Measurements from ENCODE around the gene BCR.

Gene BCR

DNA sequence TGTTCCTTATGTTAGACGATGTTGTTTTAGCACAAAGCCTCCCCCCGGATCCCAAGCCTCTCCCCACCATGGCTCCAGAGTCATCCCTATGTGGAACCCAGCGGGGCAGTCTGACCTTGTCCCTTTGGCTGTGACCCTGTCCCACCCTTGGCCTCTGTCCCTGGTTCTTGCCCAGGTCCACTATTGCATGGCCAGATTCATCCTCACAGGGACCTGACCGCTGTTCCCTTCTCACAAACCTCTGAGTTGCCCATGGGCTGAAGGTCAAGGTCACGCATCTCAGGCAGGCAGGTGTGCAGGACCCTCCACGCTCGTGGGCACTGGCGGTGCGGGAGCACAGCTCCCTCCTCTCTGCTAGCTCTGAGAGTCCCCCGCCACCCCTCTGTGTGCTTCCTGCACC is 39.0 kb downstream of the BCR start:
- TF ChIP-seq, protein P1, sequence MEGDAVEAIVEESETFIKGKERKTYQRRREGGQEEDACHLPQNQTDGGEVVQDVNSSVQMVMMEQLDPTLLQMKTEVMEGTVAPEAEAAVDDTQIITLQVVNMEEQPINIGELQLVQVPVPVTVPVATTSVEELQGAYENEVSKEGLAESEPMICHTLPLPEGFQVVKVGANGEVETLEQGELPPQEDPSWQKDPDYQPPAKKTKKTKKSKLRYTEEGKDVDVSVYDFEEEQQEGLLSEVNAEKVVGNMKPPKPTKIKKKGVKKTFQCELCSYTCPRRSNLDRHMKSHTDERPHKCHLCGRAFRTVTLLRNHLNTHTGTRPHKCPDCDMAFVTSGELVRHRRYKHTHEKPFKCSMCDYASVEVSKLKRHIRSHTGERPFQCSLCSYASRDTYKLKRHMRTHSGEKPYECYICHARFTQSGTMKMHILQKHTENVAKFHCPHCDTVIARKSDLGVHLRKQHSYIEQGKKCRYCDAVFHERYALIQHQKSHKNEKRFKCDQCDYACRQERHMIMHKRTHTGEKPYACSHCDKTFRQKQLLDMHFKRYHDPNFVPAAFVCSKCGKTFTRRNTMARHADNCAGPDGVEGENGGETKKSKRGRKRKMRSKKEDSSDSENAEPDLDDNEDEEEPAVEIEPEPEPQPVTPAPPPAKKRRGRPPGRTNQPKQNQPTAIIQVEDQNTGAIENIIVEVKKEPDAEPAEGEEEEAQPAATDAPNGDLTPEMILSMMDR (IDR thresholded peaks at IDR 0.05; ENCODE audit: low read depth, low read length, missing control alignments), result no peak
- H3K4me3 ChIP-seq (replicated peaks; ENCODE audit: low read depth, low read length), result no peak overlapping the region
- DNase-seq (ENCODE audit: extremely low read depth, low read depth), result no peak

DNA sequence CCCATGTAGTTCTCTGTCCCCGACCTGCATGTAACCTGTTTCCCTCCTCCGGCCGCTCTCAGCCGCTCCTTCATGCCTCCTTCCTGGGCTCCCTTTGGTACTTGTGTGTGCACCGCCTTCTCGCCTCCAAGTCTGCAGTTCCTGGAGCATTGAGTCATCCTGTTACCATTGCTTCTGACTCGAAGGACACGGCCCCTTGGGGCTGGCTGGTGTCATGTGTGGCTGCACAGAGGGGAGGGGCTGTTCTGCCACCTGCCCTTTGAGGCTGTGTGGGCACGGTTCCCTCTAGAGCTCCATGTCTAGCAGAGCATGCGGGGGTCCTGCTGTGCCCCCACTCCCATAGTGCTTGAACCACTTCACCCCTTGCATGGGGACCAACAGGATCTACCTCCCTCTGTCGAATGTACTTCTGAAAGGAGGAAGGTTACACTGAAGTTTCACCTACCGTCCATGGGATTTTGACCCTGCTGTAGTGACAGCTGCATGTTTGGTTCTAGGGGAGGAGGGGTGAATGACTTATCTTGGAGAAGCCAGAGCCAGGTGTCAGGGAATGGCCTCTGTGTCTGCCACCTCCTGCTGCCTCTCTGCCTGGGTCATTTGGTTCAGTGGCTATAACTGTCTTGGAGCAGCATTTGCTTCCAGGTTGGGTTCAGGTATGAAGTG is 39.6 kb downstream of the BCR start:
- no peak overlapping the region for H3K4me3 ChIP-seq (replicated peaks; ENCODE audit: low read depth, low read length)
- no peak for DNase-seq (ENCODE audit: extremely low read depth, low read depth)
- TF ChIP-seq, protein P1 (IDR thresholded peaks at IDR 0.05; ENCODE audit: low read depth, low read length, missing control alignments), result no peak

DNA sequence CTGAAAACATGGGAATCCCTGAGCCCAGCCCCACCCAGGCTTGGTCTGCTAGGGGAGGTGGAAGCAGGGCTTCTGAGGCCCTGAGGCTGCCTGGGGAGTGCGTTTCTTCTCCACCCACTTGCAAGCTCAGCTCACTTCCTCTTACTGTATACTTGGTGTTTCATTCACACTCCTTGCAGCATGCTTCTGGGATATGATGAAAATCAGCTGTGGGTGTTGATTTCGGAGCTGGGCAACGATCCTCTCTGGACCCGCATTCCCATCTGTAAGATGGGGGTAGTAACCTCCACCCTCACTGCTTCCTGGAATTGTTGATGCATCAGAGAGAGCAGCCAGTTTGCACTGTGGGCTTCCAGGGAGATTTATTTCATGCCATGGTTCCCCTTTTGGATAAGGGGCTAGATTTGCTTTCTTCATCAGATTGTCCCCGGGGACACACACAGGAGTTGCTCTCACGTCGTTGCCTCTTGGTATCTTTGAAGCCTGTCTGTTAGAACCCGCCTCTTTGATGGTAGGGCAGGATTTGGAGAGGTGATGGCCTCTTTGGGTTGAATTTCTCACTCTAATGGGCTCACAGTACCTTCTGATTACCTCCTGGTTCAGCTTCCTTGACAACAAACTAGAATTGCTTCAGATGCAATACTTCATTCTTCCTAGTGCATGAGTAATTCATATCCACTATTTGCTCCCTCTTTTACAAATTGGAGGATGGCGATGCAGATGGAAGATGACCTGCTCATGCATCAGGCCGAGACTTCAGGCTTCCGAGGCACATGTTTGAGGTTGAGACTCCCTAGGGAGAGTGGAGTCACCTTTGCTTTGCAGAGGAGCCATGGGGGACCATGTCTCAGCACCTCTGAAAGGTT is 40.4 kb downstream of the BCR start:
- TF ChIP-seq, protein P1 (IDR thresholded peaks at IDR 0.05; ENCODE audit: low read depth, low read length, missing control alignments), result no peak
- no peak overlapping the region for H3K4me3 ChIP-seq (replicated peaks; ENCODE audit: low read depth, low read length)
- no peak for DNase-seq (ENCODE audit: extremely low read depth, low read depth)

DNA sequence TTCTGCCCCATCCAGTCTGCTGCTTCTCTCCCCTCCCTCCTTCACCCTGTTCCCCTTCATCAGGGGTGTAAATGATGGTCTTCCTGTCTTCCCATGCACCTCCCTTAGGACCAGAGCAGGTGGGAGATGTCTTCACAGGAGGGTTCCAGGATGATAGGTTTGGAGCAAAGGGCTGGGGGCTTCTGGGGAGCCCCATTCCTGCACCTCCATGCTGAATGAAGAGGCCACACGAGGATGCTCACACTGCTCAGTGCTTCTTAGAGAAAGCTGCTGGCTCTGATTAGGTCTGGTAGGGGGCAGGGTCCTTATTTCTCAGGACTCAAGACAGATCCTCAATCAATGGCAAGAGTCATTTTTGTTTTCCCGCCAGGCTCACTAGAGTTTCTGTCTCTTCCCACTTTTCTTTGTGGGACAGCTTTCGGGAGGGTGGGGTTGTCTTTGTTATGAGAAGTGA is 41.1 kb downstream of the BCR start:
- TF ChIP-seq, protein P1 (IDR thresholded peaks at IDR 0.05; ENCODE audit: low read depth, low read length, missing control alignments), result no peak
- no peak overlapping the region for H3K4me3 ChIP-seq (replicated peaks; ENCODE audit: low read depth, low read length)
- no peak for DNase-seq (ENCODE audit: extremely low read depth, low read depth)

DNA sequence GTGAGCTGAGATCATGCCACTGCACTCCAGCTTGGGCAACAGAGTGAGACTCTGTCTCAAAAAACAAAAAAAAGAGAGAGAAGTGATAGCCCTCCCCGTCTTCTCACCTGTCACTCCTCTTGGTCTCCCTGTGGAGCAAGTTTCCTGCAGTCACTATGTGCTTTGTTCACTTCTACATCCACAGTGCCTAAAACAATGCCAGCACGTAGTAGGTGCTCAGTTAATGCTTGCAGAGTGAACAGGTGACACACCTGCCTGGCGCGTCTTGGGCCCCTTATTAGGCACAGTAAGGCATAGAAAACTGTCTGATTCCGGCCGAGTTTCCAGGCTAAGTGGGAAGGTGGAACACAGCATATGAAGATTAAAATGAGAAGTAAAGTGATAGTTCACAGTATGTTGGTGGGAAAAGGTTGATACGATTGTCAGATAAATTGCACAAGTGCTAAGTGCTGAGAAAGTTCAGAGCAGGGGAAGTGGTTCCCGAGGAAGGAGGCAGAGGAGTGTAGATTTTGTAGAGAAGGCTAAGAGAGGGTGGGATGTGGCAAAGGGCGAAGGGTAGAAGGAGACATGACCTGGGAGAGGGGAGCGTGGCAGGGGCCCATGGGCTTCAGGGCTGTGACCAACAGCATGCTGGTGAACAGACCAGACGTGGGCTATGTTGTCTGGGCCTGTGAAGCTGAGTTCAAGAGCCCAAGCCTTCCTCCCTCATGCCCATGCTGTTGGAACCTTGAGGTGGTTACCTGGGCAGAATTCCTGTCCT is 41.9 kb downstream of the BCR start:
- no peak for DNase-seq (ENCODE audit: extremely low read depth, low read depth)
- TF ChIP-seq, protein P1 (IDR thresholded peaks at IDR 0.05; ENCODE audit: low read depth, low read length, missing control alignments), result no peak
- no peak overlapping the region for H3K4me3 ChIP-seq (replicated peaks; ENCODE audit: low read depth, low read length)

DNA sequence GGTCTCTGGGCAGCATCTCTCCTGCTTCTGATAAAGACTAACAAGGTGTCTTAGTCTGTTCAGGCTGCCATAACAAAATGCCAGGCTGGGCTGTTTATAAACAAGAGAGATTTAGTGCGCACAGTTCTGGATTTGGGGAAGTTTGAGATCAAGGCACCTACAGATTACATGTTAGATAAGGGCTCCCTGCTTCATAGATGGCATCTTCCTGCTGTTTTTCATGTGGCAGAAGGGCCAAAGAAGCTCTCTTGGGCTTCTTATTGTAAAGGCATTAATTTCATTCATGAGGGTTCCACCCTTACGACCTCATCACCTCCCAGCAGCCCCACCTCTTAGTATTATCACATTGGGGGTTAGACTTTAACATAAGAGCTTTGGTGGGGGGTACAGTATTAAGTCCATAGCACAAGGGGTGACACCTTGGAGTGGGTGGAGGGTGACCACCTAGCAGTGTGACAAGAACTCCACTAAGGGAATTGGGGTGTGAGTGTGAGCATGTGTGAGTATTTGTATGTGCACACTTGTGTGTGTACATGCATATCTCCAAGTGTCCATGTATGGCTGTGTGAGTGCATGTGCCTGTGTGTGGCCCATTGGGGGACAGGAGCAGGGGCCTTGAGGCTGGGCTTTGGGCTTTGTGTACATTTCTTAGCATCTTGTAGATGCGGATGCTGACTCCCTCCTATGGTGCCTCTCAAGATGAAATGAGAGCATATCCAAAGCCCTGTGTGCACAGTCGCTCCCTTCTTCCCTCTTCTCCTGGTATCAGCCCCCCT is 42.7 kb downstream of the BCR start:
- TF ChIP-seq, protein P1 (IDR thresholded peaks at IDR 0.05; ENCODE audit: low read depth, low read length, missing control alignments), result no peak
- DNase-seq (ENCODE audit: extremely low read depth, low read depth), result no peak
- H3K4me3 ChIP-seq (replicated peaks; ENCODE audit: low read depth, low read length), result no peak overlapping the region

All from HFF-Myc (cell line).